ENCODE results near the gene LYPD1. TPM values are rescaled to one million over a fixed set of nuclear protein-coding genes. Genes with fewer than 3 reads are reported as not detected.

Gene LYPD1
- total and polyA plus RNA-seq, 9 of the 15 experiments (the other 6 are each of a cell fraction or from before 2014, with no cell fraction given): not detected

GRCh38 chr2:132645722-132646539 lies 24.1 kb downstream of the LYPD1 start:
- CTCF ChIA-PET (ENCODE audit: low intra/inter-chr PET ratio): no interaction called here
- in situ Hi-C loops (cut with MboI) (no loop called here), intact Hi-C loops (cut with micrococcal nuclease) (no loop called here)
- Histone ChIP-seq H3K9me3 (replicated peaks; ENCODE audit: control insufficient read depth, insufficient read depth, low read depth, low read length) (no peaks in the 10 kb centered on the region), H3K4me2 (ENCODE audit: insufficient read depth, low read length) (no peak overlapping the region), H3K9me1 (ENCODE audit: control insufficient read depth, insufficient read depth, low read length) (no peaks in the 10 kb centered on the region), H2AFZ (ENCODE audit: low read depth, low read length) (no peak overlapping the region), H3K27ac (ENCODE audit: extremely low read depth, low read depth, low read length) (no peak overlapping the region), H3K79me2 (ENCODE audit: control insufficient read depth, insufficient read depth, low read length) (no peaks in the 10 kb centered on the region), H3K4me1 (replicated peaks in 1 of 2; ENCODE audit: control insufficient read depth in 2 of 2, insufficient read depth in 2 of 2, low read length in 2 of 2) (peaks cover 0 to 4% of the 10 kb centered on the region in 2 experiments; a peak in 1 of 5 replicates), H3K36me3 (ENCODE audit: control insufficient read depth, insufficient read depth, low read length) (no peaks in the 10 kb centered on the region), H3K9ac (ENCODE audit: insufficient read depth in 1 of 2, low read depth in 2 of 2, low read length in 2 of 2) (no peak overlapping the region), H3K27me3 (ENCODE audit: control insufficient read depth in 2 of 2, insufficient read depth in 2 of 2, low read length in 2 of 2) (peaks cover 0 to 16% of the 10 kb centered on the region in 2 experiments; a peak in 2 of 5 replicates), H3K4me3 (no peak overlapping the region), H4K20me1 (replicated peaks; ENCODE audit: control insufficient read depth, insufficient read depth, low read length) (no peaks in the 10 kb centered on the region)
- DNase-seq (ENCODE audit: extremely low read depth in 1 of 4, low spot score in 3 of 4) (no peak), FAIRE-seq (no peak), ATAC-seq (no peak)
- BruUV-seq (replicated peaks): no TSS peak
- POLR2A ChIA-PET: interaction anchor here (0.6 kb wide), 1 partner anchor 84 kb away, joined by 3 read pairs; no protein-coding TSS in a partner anchor
- 2% methylated on average over 18 of the region's 18 CpGs for WGBS (ENCODE audit: insufficient coverage, low coverage, missing lambda C conversion rate)
- TF ChIP-seq PCBP1 (IDR thresholded peaks at IDR 0.05; ENCODE audit: low read depth, low read length, poor library complexity, severe bottlenecking) (no peak), SPI1 (IDR thresholded peaks at IDR 0.05; ENCODE audit: borderline replicate concordance, low read depth, low read length) (peak; percentile 29; the same call in 1 of the 2 replicates), NCOA1 (IDR thresholded peaks at IDR 0.05; ENCODE audit: low read depth) (no peak), DPF2 (IDR thresholded peaks at IDR 0.05) (no peak), ZBTB40 (IDR thresholded peaks at IDR 0.05) (no peak), ZBTB40 (CRISPR knock-in tag; IDR thresholded peaks at IDR 0.05) (no peak), ETV6 (IDR thresholded peaks at IDR 0.05; ENCODE audit: borderline replicate concordance in 1 of 2, low read depth in 2 of 2, low read length in 1 of 2) (no peak), ETV6 (CRISPR knock-in tag; IDR thresholded peaks at IDR 0.05; ENCODE audit: borderline replicate concordance) (no peak), KAT7 (CRISPR knock-in tag; IDR thresholded peaks at IDR 0.05; ENCODE audit: borderline replicate concordance) (no peak), ZNF707 (CRISPR knock-in tag; conservative IDR thresholded peaks at IDR 0.05) (no peak)
